ENCODE results near the gene NT5E.

- TF ChIP-seq GATA3 (IDR thresholded peaks at IDR 0.05; ENCODE audit: low read depth, low read length) (no peak), GATA2 (IDR thresholded peaks at IDR 0.05; ENCODE audit: low read depth, low read length) (no peak)
Measured at GRCh38 chr6:85402922-85403321, 47.0 kb upstream of the NT5E start.

All from SH-SY5Y (cell line).